Measurements from ENCODE around the gene NCKAP5. TPM values are rescaled to one million over a fixed set of nuclear protein-coding genes. Genes with fewer than 3 reads are reported as not detected.

The NCKAP5 gene
- polyA plus RNA-seq, 1 experiment = 2.1 TPM

- no peak for TF ChIP-seq CTCF (IDR thresholded peaks at IDR 0.05; ENCODE audit: insufficient read depth, low read depth, low read length)
- no peak for DNase-seq (ENCODE audit: low read depth)
- ChIA-PET POLR2A (no interaction called here), CTCF (interaction anchor here (1.3 kb wide), 1 partner anchor 9 kb away, joined by 3 read pairs; no protein-coding TSS in a partner anchor)
- no peaks in the 10 kb centered on the region for H3K36me3 ChIP-seq (ENCODE audit: control insufficient read depth, insufficient read depth, low read length)
- H3K27me3 ChIP-seq (ENCODE audit: control insufficient read depth, insufficient read depth, low read length) = no peaks in the 10 kb centered on the region
- no peak overlapping the region for H3K4me3 ChIP-seq (ENCODE audit: low read depth, low read length)
Observed at GRCh38 chr2:133513893-133514292, 54.4 kb downstream of the NCKAP5 start.

- Histone ChIP-seq H3K27me3 (ENCODE audit: control insufficient read depth, insufficient read depth, low read length) (no peaks in the 10 kb centered on the region), H3K4me3 (ENCODE audit: low read depth, low read length) (no peak overlapping the region), H3K36me3 (ENCODE audit: control insufficient read depth, insufficient read depth, low read length) (no peaks in the 10 kb centered on the region)
- DNase-seq (ENCODE audit: low read depth) = no peak
- POLR2A ChIA-PET = no interaction called here
- TF ChIP-seq CTCF (IDR thresholded peaks at IDR 0.05; ENCODE audit: insufficient read depth, low read depth, low read length) = no peak
- CTCF ChIA-PET = no interaction called here
Observed at GRCh38 chr2:133512121-133512520, 56.1 kb downstream of the NCKAP5 start.

- Histone ChIP-seq H3K36me3 (ENCODE audit: control insufficient read depth, insufficient read depth, low read length) (no peaks in the 10 kb centered on the region; the same call in 1 of the 2 replicates), H3K4me3 (ENCODE audit: low read depth, low read length) (no peak overlapping the region), H3K27me3 (ENCODE audit: control insufficient read depth, insufficient read depth, low read length) (no peaks in the 10 kb centered on the region)
- no peak for TF ChIP-seq CTCF (IDR thresholded peaks at IDR 0.05; ENCODE audit: insufficient read depth, low read depth, low read length)
- ChIA-PET POLR2A (no interaction called here), CTCF (interaction anchor here (1.0 to 1.4 kb wide), 2 partner anchors 8 to 13 kb away, joined by 3 to 5 read pairs; no protein-coding TSS in a partner anchor)
- DNase-seq (ENCODE audit: low read depth) = no peak
Observed at GRCh38 chr2:133511679-133512078, 56.6 kb downstream of the NCKAP5 start.

GRCh38 chr2:133509777-133510176, 58.5 kb downstream of the NCKAP5 start:
- no peak for DNase-seq (ENCODE audit: low read depth)
- POLR2A ChIA-PET = no interaction called here
- no peak for TF ChIP-seq CTCF (IDR thresholded peaks at IDR 0.05; ENCODE audit: insufficient read depth, low read depth, low read length)
- CTCF ChIA-PET = no interaction called here
- Histone ChIP-seq H3K36me3 (ENCODE audit: control insufficient read depth, insufficient read depth, low read length) (no peaks in the 10 kb centered on the region; the same call in 1 of the 2 replicates), H3K27me3 (ENCODE audit: control insufficient read depth, insufficient read depth, low read length) (no peaks in the 10 kb centered on the region), H3K4me3 (ENCODE audit: low read depth, low read length) (no peak overlapping the region)

- H3K27me3 ChIP-seq (ENCODE audit: control insufficient read depth, insufficient read depth, low read length) = no peaks in the 10 kb centered on the region
- no peak for TF ChIP-seq CTCF (IDR thresholded peaks at IDR 0.05; ENCODE audit: insufficient read depth, low read depth, low read length)
- CTCF ChIA-PET = interaction anchor here (0.6 kb wide), 1 partner anchor 164 kb away, joined by 3 read pairs; no protein-coding TSS in a partner anchor
- no peaks in the 10 kb centered on the region; the same call in 1 of the 2 replicates for H3K36me3 ChIP-seq (ENCODE audit: control insufficient read depth, insufficient read depth, low read length)
- DNase-seq (ENCODE audit: low read depth) = no peak
- POLR2A ChIA-PET = no interaction called here
- no peak overlapping the region for H3K4me3 ChIP-seq (ENCODE audit: low read depth, low read length)
Observed at GRCh38 chr2:133508546-133509165, 59.6 kb downstream of the NCKAP5 start.
